Coronary artery (tissue), 2 donors: Measurements from ENCODE around the gene HOXB4.
A peak's percentile ranks its signal among the peaks of the same experiment; 100 is the strongest.

ENCODE experiments used
- DNase-seq: peaks from one replicate; pipeline ENCODE4 v3.0.0-alpha.2; 2017; ENCODE audit warnings: low spot score
- H3K27ac ChIP-seq, 2 donors: fragments of 200-600 bp; sonication (generic); one replicate each; pipeline ENCODE4 v1.5.1; 2016 to 2019
- H3K4me3 ChIP-seq: fragments of 200-600 bp; sonication (generic); 2 replicates; pipeline ENCODE4 v1.5.1; 2016; ENCODE audit warnings: mild to moderate bottlenecking, moderate library complexity
- TF ChIP-seq, protein P1 (sequence below): fragments of 200-600 bp; sonication (generic); IDR thresholded peaks from one replicate; pipeline ENCODE4 v1.5.1; 2019; ENCODE audit warnings: antibody characterized with exemption

Gene HOXB4

DNA sequence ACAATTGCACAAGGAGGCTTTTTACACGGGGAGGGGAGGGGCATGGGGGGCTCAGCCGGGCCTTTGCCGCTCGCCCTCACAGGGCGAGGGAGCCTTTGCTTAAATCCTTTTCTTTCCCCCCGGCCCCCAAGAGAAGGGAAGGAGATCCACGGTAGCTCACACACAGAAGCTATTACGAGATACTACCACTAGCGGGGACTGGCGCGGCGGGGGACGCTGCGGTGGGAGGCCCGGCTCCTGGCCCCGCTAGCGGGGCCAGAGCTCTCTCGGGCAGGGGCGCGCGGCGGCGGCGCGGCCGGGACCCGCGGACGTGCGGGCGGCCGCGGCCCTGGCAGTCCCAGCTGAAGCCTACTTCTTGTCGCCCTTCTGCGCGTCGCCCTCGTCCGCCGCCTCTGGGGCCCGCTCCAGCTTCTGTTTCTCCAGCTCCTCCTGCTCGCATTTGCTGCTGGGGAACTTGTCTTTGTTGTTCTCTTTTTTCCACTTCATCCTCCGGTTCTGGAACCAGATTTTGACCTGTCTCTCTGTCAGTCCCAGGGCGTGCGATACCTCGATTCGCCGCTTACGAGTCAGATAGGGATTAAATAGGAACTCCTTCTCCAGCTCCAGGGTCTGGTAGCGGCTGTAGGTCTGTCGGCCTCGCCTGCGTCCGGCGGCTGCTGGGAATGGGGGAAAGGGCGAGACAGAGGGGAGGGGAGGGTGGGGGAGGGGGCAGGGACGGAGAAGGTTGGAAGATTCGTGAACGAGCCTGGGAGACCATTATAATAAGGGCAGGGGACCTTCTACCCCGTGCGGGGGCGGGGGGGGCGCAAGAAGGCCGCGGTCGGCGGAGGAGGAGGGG, 34.9 kb upstream of the HOXB4 start:
- no peak overlapping the region for H3K27ac ChIP-seq
- TF ChIP-seq, protein P1, sequence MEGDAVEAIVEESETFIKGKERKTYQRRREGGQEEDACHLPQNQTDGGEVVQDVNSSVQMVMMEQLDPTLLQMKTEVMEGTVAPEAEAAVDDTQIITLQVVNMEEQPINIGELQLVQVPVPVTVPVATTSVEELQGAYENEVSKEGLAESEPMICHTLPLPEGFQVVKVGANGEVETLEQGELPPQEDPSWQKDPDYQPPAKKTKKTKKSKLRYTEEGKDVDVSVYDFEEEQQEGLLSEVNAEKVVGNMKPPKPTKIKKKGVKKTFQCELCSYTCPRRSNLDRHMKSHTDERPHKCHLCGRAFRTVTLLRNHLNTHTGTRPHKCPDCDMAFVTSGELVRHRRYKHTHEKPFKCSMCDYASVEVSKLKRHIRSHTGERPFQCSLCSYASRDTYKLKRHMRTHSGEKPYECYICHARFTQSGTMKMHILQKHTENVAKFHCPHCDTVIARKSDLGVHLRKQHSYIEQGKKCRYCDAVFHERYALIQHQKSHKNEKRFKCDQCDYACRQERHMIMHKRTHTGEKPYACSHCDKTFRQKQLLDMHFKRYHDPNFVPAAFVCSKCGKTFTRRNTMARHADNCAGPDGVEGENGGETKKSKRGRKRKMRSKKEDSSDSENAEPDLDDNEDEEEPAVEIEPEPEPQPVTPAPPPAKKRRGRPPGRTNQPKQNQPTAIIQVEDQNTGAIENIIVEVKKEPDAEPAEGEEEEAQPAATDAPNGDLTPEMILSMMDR, result no peak
- H3K4me3 ChIP-seq, result peak overlapping the region; percentile 46
- DNase-seq, result no peak

- DNase-seq, result no peak
- Histone ChIP-seq H3K27ac (no peak overlapping the region), H3K4me3 (peak overlapping the region; percentile 46)
- TF ChIP-seq, protein P1, result no peak
Measured at GRCh38 chr17:48612456-48612853, 34.3 kb upstream of the HOXB4 start.

GRCh38 chr17:48611681-48612455, 33.7 kb upstream of the HOXB4 start:
- peak overlapping the region; percentile 55 for H3K4me3 ChIP-seq
- DNase-seq, result no peak
- H3K27ac ChIP-seq, result peak overlapping the region in 1 of 2 donors; percentile 49
- TF ChIP-seq, protein P1, result no peak

DNA sequence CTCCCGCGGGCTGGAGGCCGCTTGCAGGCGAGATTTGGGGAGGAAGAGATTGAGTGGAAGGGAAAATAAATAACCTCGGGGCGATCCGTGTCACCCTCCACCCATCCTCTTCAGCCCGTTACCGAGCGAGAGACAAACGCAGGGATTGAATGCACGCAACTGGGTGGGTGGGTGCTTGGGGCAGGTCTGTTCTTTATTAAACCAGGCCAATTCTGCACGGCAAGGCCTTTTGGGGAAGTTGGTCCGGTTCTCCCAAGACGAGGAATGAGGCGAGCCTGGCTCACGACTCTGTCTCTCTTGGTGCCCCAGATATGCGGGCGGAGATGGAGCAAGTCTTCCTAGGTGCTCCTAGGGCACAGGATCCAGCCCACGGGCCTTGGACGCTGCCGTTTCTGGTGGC, 33.1 kb upstream of the HOXB4 start:
- H3K27ac ChIP-seq, result peak overlapping the region in 1 of 2 donors; percentile 52
- no peak for DNase-seq
- TF ChIP-seq, protein P1, result no peak

DNA sequence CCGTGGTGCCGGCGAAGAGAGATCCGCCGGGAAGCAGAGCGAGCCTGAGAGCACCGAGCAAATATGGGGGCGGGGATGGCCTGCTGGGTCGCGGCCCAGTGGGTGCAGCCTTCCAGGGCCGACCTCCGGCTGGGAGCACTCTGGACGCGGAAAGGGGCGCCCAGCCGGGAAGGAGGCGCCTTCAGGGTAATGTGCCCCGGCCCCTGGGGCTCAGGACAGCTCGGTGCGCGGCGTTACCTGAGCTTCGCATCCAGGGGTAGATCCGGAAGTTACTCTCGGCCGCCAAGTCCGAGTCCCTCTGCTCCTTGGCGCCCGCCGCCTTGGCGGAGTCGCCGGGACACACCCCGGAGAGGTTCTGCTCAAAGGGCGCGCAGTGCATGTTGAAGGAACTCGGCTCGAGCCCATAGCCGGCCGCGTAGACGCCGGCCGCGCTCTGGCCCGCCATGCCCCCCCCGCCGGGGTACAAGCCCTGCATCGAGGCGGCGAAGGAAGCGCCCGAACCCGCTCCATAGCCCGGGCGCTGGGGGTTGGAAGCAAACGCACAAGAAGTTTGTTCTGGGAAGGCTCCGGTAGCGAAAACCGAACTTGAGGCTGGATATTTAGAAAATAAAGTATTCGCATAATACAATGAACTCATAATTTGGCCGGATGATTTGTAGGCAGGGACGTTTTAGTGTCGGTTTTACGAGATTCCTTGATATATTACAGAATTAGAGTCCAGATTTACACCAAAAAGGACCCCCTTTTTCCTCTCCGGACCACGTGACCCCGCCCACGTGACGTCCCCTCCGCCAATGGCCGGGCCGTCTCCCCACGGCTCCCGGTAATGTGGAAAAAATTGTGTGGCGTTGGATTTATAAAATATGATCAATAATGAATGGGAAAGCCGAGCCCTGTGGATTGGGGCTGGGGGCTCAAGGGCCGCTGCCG, 32.4 kb upstream of the HOXB4 start, which contains the start of gene HOXB7:
Gene HOXB7, minus strand, starts transcription at position 736 of the 930 bp plus-strand sequence. Its CDS starts 99 bp downstream, at position 637.
- H3K27ac ChIP-seq, result peak within 1 kb of the TSS in 1 of 2 donors; percentile 52
- H3K4me3 ChIP-seq, result peak within 1 kb of the TSS; percentile 55
- TF ChIP-seq, protein P1, result no peak
- no peak for DNase-seq

More for the DNA sequence above, 33.1 kb upstream of the HOXB4 start:
- H3K4me3 ChIP-seq, result peak overlapping the region; percentile 55

DNA sequence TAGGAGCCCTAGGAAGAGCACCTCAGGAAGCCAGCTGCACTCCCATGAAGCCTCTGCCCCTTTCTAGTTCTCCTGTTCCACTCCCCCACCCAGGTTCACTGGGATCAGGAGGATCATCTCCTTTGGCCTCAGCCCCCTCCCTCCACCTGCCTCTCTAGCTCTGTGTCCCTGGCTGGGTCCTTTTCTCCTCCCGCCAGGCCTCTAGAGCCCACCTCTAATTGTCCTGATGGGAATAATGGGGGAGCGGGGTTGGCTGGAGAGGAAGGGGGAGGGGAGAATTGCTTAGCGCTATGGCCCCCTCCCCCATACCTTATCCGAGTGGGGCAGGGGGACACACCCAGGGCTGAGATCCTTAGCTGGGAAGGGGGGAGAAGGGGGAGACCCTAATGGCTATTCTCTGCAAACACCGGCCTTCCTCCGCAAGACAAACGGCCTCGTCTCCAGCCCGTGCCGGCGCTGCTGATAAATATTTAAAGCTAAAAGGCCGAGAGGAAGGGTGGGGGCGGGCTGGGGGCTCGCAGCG, 31.7 kb upstream of the HOXB4 start:
- peak overlapping the region; percentile 55 for H3K4me3 ChIP-seq
- TF ChIP-seq, protein P1, result no peak
- H3K27ac ChIP-seq, result peak overlapping the region in 1 of 2 donors; percentile 52
- DNase-seq, result no peak
